Liver (tissue), 3 donors: ENCODE results near the gene CDH9.

Source experiments
- ATF3 ChIP-seq: IDR thresholded peaks from 2 replicates; pipeline ENCODE4 v1.6.1; 2016; ENCODE audit warnings: antibody characterized with exemption
- CTCF ChIP-seq: fragments of 150-350 bp; IDR thresholded peaks from 2 replicates; pipeline ENCODE4 v1.5.1; 2017; ENCODE audit warnings: improper control_type of control experiment, low read depth, low read length; ENCODE audit not compliant: missing input control
- EGR1 ChIP-seq, 2 donors: IDR thresholded peaks; 2 replicates each; pipeline ENCODE4 v1.6.1; 2016 to 2018; ENCODE audit warnings: antibody characterized with exemption in 2 of 2, low read depth in 2 of 2
- GABPA ChIP-seq, 2 donors: IDR thresholded peaks in 1 of 2; conservative IDR thresholded peaks in 1 of 2; 2 replicates each; pipeline ENCODE4 v1.6.1; 2016; ENCODE audit warnings: antibody characterized with exemption in 2 of 2, mild to moderate bottlenecking in 1 of 2, moderate library complexity in 1 of 2
- HNF4A ChIP-seq, 2 donors: conservative IDR thresholded peaks; 2 replicates each; pipeline ENCODE4 v1.6.1; 2016; ENCODE audit warnings: antibody characterized with exemption in 2 of 2, mild to moderate bottlenecking in 2 of 2
- JUND ChIP-seq, 2 donors: IDR thresholded peaks; 2 replicates each; pipeline ENCODE4 v1.6.1; 2016; ENCODE audit warnings: antibody characterized with exemption in 2 of 2
- MAX ChIP-seq: IDR thresholded peaks from 2 replicates; pipeline ENCODE4 v1.6.1; 2016; ENCODE audit warnings: antibody characterized with exemption
- donor health status: healthy.
- donor health status: healthy.

- TF ChIP-seq CTCF (no peak), HNF4A (conservative IDR thresholded peaks at IDR 0.05) (no peak), MAX (no peak), GABPA (IDR thresholded peaks at IDR 0.05 in 1 of 2, conservative IDR thresholded peaks at IDR 0.05 in 1 of 2) (no peak), ATF3 (no peak), EGR1 (IDR thresholded peaks at IDR 0.05; ENCODE audit: low read depth in 2 of 2) (no peak), JUND (IDR thresholded peaks at IDR 0.05) (no peak)
Measured at GRCh38 chr5:27026801-27027200, 11.6 kb downstream of the CDH9 start.
